Vagina (tissue), 2 donors: Measurements from ENCODE around the gene REEP1. TPM values are rescaled to one million over a fixed set of nuclear protein-coding genes. Genes with fewer than 3 reads are reported as not detected.

Source experiments
- DNase-seq, 2 donors: peaks; one replicate each; pipeline ENCODE4 v3.0.0-alpha.2; 2017; ENCODE audit errors: extremely low spot score in 2 of 2
- H3K27ac ChIP-seq: fragments of 200-600 bp; sonication (generic); one replicate; pipeline ENCODE4 v1.5.1; 2019
- H3K27me3 ChIP-seq: fragments of 200-600 bp; sonication (generic); one replicate; pipeline ENCODE4 v1.5.1; 2019
- H3K36me3 ChIP-seq, 2 donors: fragments of 200-600 bp; sonication (generic); one replicate each; pipeline ENCODE4 v1.5.1; 2017 to 2019
- H3K4me1 ChIP-seq: fragments of 200-600 bp; sonication (generic); one replicate; pipeline ENCODE4 v1.5.1; 2019
- H3K4me3 ChIP-seq, 2 donors: fragments of 200-600 bp; sonication (generic); 1 replicate in 1 of 2; 2 replicates in 1 of 2; pipeline ENCODE4 v1.5.1; 2016 to 2019
- H3K9me3 ChIP-seq: fragments of 200-600 bp; sonication (generic); one replicate; pipeline ENCODE4 v1.5.1; 2019
- CTCF ChIP-seq, 3 experiments: fragments of 450-650 bp in 2 of 3; fragments of 200-600 bp in 1 of 3; sonication (generic) in 1 of 3; IDR thresholded peaks; one replicate each; pipeline ENCODE4 v1.5.1; 2017 to 2019; ENCODE audit warnings: antibody characterized with exemption in 3 of 3, mild to moderate bottlenecking in 2 of 3, moderate library complexity in 2 of 3
- POLR2A ChIP-seq, 2 donors: fragments of 450-650 bp; IDR thresholded peaks; one replicate each; pipeline ENCODE4 v1.6.1; 2017; ENCODE audit warnings: antibody characterized with exemption in 2 of 2, mild to moderate bottlenecking in 2 of 2, moderate library complexity in 2 of 2
- POLR2AphosphoS5 ChIP-seq, 2 donors: sonication (generic); formaldehyde crosslinking; IDR thresholded peaks; one replicate each; pipeline ENCODE4 v1.9.0; 2017; ENCODE audit warnings: antibody characterized with exemption in 2 of 2, mild to moderate bottlenecking in 2 of 2, low read depth in 1 of 2; ENCODE audit not compliant: insufficient read depth in 1 of 2
- intact Hi-C: fragments of 100-400 bp; cut with DNase I; formaldehyde crosslinking; loops from one replicate; pipeline ENCODE4 v1.15.1; 2023
- total RNA-seq: library from RNA; depleted of rRNA; stranded (reverse); fragments of >200 nt; gene quantifications from one replicate; pipeline ENCODE4 v1.2.3, GENCODE V29; 2016

Gene REEP1
- 13.5 TPM for total RNA-seq

- Histone ChIP-seq H3K4me1 (peaks cover 13% of the 10 kb centered on the region), H3K36me3 (no peaks in the 10 kb centered on the region), H3K9me3 (no peaks in the 10 kb centered on the region), H3K27ac (no peak within 1 kb of the TSS), H3K27me3 (no peaks in the 10 kb centered on the region), H3K4me3 (peak within 1 kb of the TSS; percentile 48 to 71)
- intact Hi-C loops = no loop called here
- DNase-seq = peak; percentile 25 to 46
- TF ChIP-seq POLR2AphosphoS5 (IDR thresholded peaks at IDR 0.05; ENCODE audit: insufficient read depth in 1 of 2, low read depth in 1 of 2) (no peak), CTCF (IDR thresholded peaks at IDR 0.05) (no peak), POLR2A (IDR thresholded peaks at IDR 0.05) (no peak)
Measured at GRCh38 chr2:86337244-86337835, at the start of gene REEP1. Gene REEP1, minus strand, starts transcription at chr2:86337626. Its CDS starts 116 bp downstream, at chr2:86337510.

- Histone ChIP-seq H3K9me3 (no peaks in the 10 kb centered on the region), H3K4me1 (no peaks in the 10 kb centered on the region), H3K4me3 (no peak overlapping the region), H3K27ac (no peak overlapping the region), H3K36me3 (no peaks in the 10 kb centered on the region), H3K27me3 (no peaks in the 10 kb centered on the region)
- TF ChIP-seq POLR2AphosphoS5 (IDR thresholded peaks at IDR 0.05; ENCODE audit: insufficient read depth in 1 of 2, low read depth in 1 of 2) (no peak), POLR2A (IDR thresholded peaks at IDR 0.05) (no peak), CTCF (IDR thresholded peaks at IDR 0.05) (no peak)
- no peak for DNase-seq
- intact Hi-C loops = no loop called here
Measured at GRCh38 chr2:86383844-86384243, 46.4 kb upstream of the REEP1 start.

GRCh38 chr2:86382698-86383097 is 45.3 kb upstream of the REEP1 start:
- no peaks in the 10 kb centered on the region for H3K4me1 ChIP-seq
- no peaks in the 10 kb centered on the region for H3K36me3 ChIP-seq
- no peak overlapping the region for H3K27ac ChIP-seq
- intact Hi-C loops = no loop called here
- no peaks in the 10 kb centered on the region for H3K27me3 ChIP-seq
- no peaks in the 10 kb centered on the region for H3K9me3 ChIP-seq
- TF ChIP-seq POLR2A (IDR thresholded peaks at IDR 0.05) (no peak), POLR2AphosphoS5 (IDR thresholded peaks at IDR 0.05; ENCODE audit: insufficient read depth in 1 of 2, low read depth in 1 of 2) (no peak), CTCF (IDR thresholded peaks at IDR 0.05) (no peak)
- no peak overlapping the region for H3K4me3 ChIP-seq
- DNase-seq = no peak

GRCh38 chr2:86382108-86382507 is 44.7 kb upstream of the REEP1 start:
- DNase-seq = no peak
- H3K4me3 ChIP-seq = no peak overlapping the region
- no peaks in the 10 kb centered on the region for H3K9me3 ChIP-seq
- intact Hi-C loops = no loop called here
- TF ChIP-seq CTCF (IDR thresholded peaks at IDR 0.05) (no peak), POLR2A (IDR thresholded peaks at IDR 0.05) (no peak), POLR2AphosphoS5 (IDR thresholded peaks at IDR 0.05; ENCODE audit: insufficient read depth in 1 of 2, low read depth in 1 of 2) (no peak)
- H3K27me3 ChIP-seq = no peaks in the 10 kb centered on the region
- H3K27ac ChIP-seq = no peak overlapping the region
- no peaks in the 10 kb centered on the region for H3K36me3 ChIP-seq
- H3K4me1 ChIP-seq = no peaks in the 10 kb centered on the region

- Histone ChIP-seq H3K27me3 (no peaks in the 10 kb centered on the region), H3K4me3 (no peak overlapping the region), H3K4me1 (no peaks in the 10 kb centered on the region), H3K27ac (no peak overlapping the region), H3K9me3 (no peaks in the 10 kb centered on the region), H3K36me3 (no peaks in the 10 kb centered on the region)
- intact Hi-C loops = no loop called here
- no peak for DNase-seq
- TF ChIP-seq CTCF (IDR thresholded peaks at IDR 0.05) (no peak), POLR2AphosphoS5 (IDR thresholded peaks at IDR 0.05; ENCODE audit: insufficient read depth in 1 of 2, low read depth in 1 of 2) (no peak), POLR2A (IDR thresholded peaks at IDR 0.05) (no peak)
Measured at GRCh38 chr2:86378469-86378868, 41.0 kb upstream of the REEP1 start.
